Liver (tissue), 3 donors: Measurements from ENCODE around the gene NIBAN1.

Experiments used
- EGR1 ChIP-seq, 2 donors: IDR thresholded peaks; 2 replicates each; pipeline ENCODE4 v1.6.1; 2016 to 2018; ENCODE audit warnings: antibody characterized with exemption in 2 of 2, low read depth in 2 of 2
- FOXA1 ChIP-seq: IDR thresholded peaks from 2 replicates; pipeline ENCODE4 v1.6.1; 2016; ENCODE audit warnings: antibody characterized with exemption
- GABPA ChIP-seq, 2 donors: IDR thresholded peaks in 1 of 2; conservative IDR thresholded peaks in 1 of 2; 2 replicates each; pipeline ENCODE4 v1.6.1; 2016; ENCODE audit warnings: antibody characterized with exemption in 2 of 2, mild to moderate bottlenecking in 1 of 2, moderate library complexity in 1 of 2
- REST ChIP-seq: IDR thresholded peaks from 2 replicates; pipeline ENCODE4 v1.6.1; 2016; ENCODE audit warnings: antibody characterized with exemption, mild to moderate bottlenecking
- TF ChIP-seq, protein P1 (sequence below): IDR thresholded peaks from 2 replicates; pipeline ENCODE4 v1.6.1; 2016; ENCODE audit warnings: antibody characterized with exemption
- TF ChIP-seq, protein P2 (sequence below): fragments of 150-350 bp; IDR thresholded peaks from 2 replicates; pipeline ENCODE4 v1.5.1; 2017; ENCODE audit warnings: improper control_type of control experiment, low read depth, low read length; ENCODE audit not compliant: missing input control
- TF ChIP-seq, protein P3 (sequence below): IDR thresholded peaks from 2 replicates; pipeline ENCODE4 v1.6.1; 2016; ENCODE audit warnings: antibody characterized with exemption
- donor health status: healthy.
- donor health status: healthy.

GRCh38 chr1:184947497-184948256 is 26.6 kb downstream of the NIBAN1 start:
- TF ChIP-seq, protein P1, sequence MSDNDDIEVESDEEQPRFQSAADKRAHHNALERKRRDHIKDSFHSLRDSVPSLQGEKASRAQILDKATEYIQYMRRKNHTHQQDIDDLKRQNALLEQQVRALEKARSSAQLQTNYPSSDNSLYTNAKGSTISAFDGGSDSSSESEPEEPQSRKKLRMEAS, result no peak
- TF ChIP-seq, protein P2, sequence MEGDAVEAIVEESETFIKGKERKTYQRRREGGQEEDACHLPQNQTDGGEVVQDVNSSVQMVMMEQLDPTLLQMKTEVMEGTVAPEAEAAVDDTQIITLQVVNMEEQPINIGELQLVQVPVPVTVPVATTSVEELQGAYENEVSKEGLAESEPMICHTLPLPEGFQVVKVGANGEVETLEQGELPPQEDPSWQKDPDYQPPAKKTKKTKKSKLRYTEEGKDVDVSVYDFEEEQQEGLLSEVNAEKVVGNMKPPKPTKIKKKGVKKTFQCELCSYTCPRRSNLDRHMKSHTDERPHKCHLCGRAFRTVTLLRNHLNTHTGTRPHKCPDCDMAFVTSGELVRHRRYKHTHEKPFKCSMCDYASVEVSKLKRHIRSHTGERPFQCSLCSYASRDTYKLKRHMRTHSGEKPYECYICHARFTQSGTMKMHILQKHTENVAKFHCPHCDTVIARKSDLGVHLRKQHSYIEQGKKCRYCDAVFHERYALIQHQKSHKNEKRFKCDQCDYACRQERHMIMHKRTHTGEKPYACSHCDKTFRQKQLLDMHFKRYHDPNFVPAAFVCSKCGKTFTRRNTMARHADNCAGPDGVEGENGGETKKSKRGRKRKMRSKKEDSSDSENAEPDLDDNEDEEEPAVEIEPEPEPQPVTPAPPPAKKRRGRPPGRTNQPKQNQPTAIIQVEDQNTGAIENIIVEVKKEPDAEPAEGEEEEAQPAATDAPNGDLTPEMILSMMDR, result no peak
- TF ChIP-seq, protein P3, sequence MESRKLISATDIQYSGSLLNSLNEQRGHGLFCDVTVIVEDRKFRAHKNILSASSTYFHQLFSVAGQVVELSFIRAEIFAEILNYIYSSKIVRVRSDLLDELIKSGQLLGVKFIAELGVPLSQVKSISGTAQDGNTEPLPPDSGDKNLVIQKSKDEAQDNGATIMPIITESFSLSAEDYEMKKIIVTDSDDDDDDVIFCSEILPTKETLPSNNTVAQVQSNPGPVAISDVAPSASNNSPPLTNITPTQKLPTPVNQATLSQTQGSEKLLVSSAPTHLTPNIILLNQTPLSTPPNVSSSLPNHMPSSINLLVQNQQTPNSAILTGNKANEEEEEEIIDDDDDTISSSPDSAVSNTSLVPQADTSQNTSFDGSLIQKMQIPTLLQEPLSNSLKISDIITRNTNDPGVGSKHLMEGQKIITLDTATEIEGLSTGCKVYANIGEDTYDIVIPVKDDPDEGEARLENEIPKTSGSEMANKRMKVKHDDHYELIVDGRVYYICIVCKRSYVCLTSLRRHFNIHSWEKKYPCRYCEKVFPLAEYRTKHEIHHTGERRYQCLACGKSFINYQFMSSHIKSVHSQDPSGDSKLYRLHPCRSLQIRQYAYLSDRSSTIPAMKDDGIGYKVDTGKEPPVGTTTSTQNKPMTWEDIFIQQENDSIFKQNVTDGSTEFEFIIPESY, result no peak
- TF ChIP-seq EGR1 (IDR thresholded peaks at IDR 0.05; ENCODE audit: low read depth in 2 of 2), result no peak
- no peak for TF ChIP-seq REST
- no peak for TF ChIP-seq FOXA1
- TF ChIP-seq GABPA (IDR thresholded peaks at IDR 0.05 in 1 of 2, conservative IDR thresholded peaks at IDR 0.05 in 1 of 2), result no peak
